ENCODE results near the gene STXBP1.
"Not testable (repeated sequence)": the region's sequence is repeated elsewhere in the genome, so short reads cannot be mapped to it uniquely, and the experiment has no call there.

Gene STXBP1

GRCh38 chr9:127621339-127621970 lies 9.4 kb downstream of the STXBP1 start:
- DNase-seq = not testable (repeated sequence)

DNA sequence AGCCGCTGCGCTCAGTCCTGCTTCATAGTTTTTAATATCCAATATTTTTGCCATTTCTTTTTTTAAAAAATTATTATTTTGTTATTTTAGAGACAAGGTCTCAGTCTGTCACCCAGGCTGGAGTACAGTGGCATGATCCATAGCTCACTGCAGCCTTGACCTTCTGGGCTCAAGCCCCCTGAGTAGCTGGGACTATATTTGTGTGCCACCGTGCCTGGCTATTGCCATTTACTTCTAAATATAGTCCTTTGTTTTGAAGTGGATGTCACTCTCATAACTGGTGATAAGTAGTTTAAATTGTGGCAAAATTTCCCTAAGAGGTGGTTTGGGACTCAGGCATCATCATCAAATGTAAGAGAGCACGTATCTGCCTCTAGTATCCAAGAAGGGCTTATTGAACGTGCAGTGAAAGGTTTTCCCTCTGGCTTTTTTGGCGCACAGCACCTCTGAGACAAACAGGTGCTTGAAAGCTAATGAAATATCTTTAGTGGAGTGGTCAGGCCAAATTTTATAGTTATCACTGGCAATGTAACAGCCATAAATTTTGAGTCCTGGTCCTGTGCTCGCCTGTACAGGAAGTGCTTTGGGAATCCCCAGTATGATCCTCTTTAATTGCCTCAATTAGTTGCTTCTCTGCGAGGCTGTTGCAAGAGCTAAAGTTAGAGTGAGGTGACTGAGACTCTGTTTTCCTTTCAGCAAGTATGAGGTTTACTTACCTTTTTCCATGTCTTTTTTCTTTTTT lies 14.8 kb downstream of the STXBP1 start:
- DNase-seq = no peak

DNA sequence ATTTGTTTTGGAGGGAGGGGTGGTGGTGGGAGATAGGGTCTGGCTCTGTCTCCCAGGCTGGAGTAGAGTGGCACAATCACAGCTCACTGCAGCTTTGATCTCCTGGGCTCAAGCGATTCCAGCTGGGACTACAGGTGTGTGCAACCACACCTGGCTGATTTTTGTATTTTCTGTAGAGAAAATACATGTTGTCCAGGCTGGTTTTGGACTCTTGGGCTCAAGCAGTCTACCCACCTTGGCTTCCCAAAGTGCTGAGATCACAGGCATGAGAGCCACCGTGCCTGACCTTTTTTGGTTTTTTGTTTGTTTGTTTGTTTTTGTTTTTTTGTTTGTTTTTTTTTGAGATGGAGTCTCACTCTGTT lies 15.4 kb downstream of the STXBP1 start:
- no peak for DNase-seq

DNA sequence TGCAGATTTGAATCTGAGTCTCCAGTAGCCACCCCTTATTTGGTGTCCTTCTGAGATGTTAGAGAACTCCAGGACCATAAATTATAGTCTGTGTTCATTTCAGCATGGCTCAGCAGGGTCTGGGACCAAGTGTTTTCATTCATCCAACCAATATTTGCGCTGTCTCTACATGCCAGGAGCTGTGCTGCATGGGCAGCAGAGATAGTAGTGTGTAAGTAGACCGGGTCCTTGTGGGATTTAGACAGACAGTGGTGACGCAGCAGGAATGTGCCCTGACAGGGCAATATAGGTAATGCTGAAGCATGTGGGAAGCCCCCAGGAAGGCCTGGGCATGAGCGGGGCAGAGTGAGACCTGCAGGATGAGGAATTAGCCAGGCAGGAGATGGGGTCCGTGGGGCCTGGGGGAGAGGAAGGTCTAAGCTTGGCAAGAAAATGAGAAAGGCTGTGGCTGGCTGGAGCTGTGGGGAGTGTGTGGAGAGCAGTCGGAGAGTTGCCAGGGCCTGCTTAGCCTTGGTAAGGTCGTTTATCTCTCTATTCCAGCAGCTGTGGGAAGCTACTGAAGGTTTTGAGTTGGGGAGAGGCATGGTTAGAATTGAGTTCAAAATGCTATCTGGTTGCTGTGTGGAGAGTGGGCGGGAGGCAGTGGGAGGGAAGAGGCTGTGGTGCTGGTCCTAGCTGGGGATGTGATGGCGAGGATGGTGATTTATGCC lies 16.8 kb downstream of the STXBP1 start:
- no peak for DNase-seq

- DNase-seq = no peak
Measured at GRCh38 chr9:127629468-127630081, 17.5 kb downstream of the STXBP1 start.

DNA sequence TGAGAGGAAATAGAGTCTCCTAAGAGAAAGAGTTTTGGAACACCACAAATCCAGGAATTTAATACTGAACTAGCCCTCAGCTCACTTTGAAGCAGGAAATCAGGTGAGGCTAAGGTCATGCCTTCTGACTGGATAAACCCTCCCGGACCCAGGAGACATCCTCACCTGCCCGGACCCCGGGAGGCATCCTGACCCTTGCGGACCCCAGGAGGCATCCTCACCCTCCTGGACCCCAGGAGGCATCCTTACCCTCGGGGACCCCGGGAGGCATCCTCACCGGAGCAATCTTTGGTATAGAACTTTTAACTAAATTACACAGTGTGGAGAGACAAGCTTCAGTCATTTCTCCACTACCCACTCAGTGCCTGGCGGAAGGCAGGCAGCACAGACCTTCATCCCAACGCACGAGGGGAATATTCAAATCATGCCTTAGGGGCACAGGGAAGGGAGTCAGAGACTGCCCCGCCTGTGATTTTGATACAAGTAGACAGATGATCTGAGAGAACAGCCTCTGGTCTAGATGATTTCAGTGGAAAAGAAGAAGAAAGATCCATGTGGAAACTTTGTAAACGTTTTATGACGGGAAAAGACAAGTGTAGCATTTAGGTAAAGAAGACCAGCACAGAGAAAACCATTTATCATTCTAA lies 21.3 kb downstream of the STXBP1 start:
- no peak for DNase-seq

GRCh38 chr9:127634021-127634420 lies 21.9 kb downstream of the STXBP1 start:
- no peak for DNase-seq

GRCh38 chr9:127634698-127635097 lies 22.6 kb downstream of the STXBP1 start:
- DNase-seq = no peak

DNA sequence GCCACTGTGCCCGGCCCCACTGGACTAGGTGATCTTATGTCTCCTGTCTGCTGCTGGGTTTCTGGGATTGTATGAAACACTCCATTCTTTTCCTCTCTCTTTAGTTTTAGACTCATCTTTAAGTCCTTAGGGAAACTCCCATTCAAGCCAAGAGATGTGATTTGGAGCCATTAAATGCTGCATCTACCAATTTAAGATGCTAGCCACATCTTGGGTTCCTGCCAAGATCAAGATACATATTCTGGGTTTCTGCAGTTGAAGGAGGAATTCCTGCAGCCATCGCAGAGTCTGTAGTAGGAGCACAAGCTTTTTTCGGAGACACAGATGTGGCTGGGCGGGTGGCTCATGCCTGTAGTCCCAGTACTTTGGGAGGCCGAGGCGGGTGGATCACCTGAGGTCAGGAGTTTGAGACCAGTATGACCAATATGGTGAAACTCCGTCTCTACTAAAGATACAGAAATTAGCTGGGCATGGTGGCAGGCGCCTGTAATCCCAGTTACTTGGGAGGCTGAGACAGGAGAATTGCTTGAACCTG lies 23.2 kb downstream of the STXBP1 start:
- no peak for DNase-seq

GRCh38 chr9:127637322-127637847 lies 25.3 kb downstream of the STXBP1 start:
- DNase-seq = peak; percentile 68

GRCh38 chr9:127640908-127641545 lies 28.9 kb downstream of the STXBP1 start:
- no peak for DNase-seq

- DNase-seq = no peak
Measured at GRCh38 chr9:127642082-127642740, 30.1 kb downstream of the STXBP1 start.

DNA sequence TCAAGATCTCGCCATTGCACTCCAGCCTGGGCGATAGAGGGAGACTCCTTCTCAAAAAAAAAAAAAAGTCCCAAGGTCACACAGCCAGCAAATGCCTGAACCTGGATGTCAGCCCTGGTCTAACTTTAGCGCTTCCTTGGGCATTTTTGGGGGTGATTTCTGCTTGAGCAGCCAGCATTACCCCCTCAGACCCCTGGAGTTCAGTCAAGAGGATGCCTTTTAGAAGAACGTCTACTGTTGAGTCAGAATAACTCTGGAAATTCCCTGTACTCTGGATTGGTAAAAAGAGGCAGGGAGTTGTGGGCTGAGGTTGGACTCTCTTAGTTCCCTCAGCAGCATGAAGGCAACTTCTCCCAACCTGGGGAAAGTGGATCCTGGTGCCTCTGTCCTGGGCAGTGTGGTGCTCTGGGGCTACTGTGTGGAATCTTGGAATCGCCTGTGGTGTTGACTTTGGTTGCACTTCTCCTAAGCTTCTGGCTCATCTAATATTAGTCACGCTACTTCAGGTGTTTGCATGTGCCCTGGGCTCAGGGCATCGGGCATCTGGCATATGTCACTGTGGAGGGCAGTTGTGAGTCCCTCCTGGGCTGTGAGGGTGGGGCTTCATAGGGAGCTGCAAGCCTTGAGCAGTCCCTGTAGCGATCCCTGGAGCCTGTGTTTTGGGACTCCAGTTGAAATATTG lies 32.2 kb downstream of the STXBP1 start:
- no peak for DNase-seq

DNA sequence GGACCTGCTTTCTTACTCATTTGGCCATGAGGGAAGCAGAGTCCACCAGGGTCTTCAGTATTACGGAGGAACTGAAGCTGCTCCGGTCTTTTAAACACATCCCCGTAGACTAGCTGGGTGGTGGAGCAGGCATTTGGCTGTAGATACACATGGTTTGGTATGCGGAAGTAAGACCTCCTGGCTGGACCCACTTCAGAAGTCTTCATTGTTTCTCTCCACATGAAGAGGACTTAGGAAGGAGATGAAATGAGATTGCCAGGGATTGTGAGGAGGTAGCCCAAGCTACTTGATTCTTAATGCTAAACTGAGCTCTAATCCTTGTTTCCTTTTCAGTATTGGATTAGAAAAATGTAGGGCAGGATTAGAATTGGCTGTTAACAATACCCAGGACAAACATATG lies 32.9 kb downstream of the STXBP1 start:
- no peak for DNase-seq

- DNase-seq = no peak
Measured at GRCh38 chr9:127647451-127647850, 35.4 kb downstream of the STXBP1 start.

- no peak for DNase-seq
Measured at GRCh38 chr9:127650518-127650917, 38.4 kb downstream of the STXBP1 start.

DNA sequence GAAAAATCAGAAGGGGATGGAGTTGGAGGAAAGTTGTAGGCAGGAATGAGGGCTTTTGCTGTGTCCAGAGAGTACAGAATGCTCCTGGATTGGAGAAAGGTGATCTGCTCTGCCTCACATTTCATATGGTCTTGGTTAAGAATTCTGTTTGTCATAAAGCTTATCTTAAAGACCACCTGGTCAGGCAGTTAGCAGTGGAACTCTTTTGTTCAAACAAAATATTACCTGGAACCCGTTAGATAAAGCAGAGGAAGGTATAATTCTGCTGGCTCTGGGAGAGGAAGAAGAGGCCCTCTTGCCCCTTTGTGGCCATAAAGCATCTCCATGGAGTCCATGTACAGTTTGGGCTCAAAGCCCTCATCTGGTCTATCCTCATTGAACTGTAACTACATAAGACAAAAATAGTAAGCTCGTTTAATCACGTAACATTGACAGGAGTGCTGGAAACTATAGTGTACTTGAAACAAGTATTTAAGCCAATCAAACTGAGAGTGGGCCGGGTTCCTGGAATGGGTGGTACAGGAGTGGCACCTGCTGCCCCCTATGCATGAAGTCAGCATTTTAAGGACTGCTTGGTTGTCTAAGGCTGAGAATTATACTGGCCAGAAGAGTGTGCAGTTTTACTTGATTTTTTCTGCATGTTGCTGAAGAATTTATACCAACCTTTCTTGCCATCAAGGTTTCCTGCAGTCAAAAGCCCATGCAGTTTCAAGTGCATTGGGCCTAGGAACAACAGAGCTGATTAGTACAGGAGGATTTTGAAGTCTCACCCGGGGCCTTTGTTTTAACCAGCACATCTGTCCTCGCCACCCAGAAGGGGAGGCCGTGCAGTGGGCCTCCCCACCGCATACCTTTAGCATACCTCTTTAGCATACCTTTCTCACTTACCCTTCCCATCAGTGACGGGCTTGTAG lies 39.9 kb downstream of the STXBP1 start:
- no peak for DNase-seq

- no peak for DNase-seq
Measured at GRCh38 chr9:127652733-127653132, 40.7 kb downstream of the STXBP1 start.

GRCh38 chr9:127654619-127655018 lies 42.5 kb downstream of the STXBP1 start:
- no peak for DNase-seq

- no peak for DNase-seq
Measured at GRCh38 chr9:127658428-127658827, 46.4 kb downstream of the STXBP1 start.
